ENCODE results near the gene RAET1G.
A peak's percentile ranks its signal among the peaks of the same experiment; 100 is the strongest.
"Not testable (repeated sequence)": the region's sequence is repeated elsewhere in the genome, so short reads cannot be mapped to it uniquely, and the experiment has no call there.

Gene RAET1G

DNA sequence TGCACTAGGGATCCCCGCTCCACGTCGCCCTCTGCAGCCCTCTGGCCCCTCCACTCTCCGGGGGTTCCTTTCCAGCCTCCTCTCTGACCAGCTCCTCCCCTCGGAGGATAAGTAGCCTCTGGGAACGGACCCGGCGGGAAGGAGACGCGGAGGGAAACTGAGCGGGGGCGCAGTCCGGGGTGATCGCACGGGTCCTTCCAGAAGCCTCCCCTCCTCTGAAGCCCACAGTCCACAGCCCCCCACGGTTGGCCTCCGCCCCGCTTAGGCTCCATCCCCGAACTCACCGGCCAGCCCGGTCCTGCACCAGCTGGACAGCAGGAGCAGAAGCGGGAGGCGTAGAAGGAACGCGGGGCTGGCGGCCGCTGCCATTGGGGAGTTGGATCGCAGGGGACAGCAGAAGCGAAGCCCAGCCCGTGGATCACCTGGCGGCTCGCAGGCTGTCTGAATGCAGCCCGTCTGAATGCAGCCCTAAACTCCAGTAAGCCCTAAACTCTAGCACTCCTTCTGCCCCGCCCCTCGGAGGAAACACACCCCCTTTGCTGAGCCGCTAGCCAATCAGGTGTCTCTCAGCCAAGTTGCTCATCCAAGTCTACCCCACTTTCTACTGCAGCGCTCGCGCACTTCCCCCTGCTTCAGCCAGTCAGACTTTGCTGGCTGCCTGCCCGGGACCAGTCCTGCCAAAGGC is at the start of gene RAET1G:
Gene RAET1G, minus strand, starts transcription at position 480 of the 685 bp plus-strand sequence. Its CDS starts 111 bp downstream, at position 369.
- peak; percentile 90 for ATAC-seq (ENCODE audit: low read depth)
- DNase-seq (ENCODE audit: low spot score): peak; percentile 94
- Histone ChIP-seq H3K27me3 (ENCODE audit: insufficient read depth, poor library complexity, severe bottlenecking) (no peaks in the 10 kb centered on the region), H3K4me1 (ENCODE audit: insufficient read depth, poor library complexity, severe bottlenecking) (peaks cover 6% of the 10 kb centered on the region), H3K36me3 (ENCODE audit: low read depth) (no peaks in the 10 kb centered on the region), H3K9me3 (ENCODE audit: severe bottlenecking) (no peaks in the 10 kb centered on the region), H3K27ac (ENCODE audit: poor library complexity, severe bottlenecking) (no peak within 1 kb of the TSS), H3K4me3 (ENCODE audit: severe bottlenecking) (peak within 1 kb of the TSS; percentile 38)
- TF ChIP-seq, protein P1, sequence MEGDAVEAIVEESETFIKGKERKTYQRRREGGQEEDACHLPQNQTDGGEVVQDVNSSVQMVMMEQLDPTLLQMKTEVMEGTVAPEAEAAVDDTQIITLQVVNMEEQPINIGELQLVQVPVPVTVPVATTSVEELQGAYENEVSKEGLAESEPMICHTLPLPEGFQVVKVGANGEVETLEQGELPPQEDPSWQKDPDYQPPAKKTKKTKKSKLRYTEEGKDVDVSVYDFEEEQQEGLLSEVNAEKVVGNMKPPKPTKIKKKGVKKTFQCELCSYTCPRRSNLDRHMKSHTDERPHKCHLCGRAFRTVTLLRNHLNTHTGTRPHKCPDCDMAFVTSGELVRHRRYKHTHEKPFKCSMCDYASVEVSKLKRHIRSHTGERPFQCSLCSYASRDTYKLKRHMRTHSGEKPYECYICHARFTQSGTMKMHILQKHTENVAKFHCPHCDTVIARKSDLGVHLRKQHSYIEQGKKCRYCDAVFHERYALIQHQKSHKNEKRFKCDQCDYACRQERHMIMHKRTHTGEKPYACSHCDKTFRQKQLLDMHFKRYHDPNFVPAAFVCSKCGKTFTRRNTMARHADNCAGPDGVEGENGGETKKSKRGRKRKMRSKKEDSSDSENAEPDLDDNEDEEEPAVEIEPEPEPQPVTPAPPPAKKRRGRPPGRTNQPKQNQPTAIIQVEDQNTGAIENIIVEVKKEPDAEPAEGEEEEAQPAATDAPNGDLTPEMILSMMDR (IDR thresholded peaks at IDR 0.05; ENCODE audit: poor library complexity, severe bottlenecking): no peak

DNA sequence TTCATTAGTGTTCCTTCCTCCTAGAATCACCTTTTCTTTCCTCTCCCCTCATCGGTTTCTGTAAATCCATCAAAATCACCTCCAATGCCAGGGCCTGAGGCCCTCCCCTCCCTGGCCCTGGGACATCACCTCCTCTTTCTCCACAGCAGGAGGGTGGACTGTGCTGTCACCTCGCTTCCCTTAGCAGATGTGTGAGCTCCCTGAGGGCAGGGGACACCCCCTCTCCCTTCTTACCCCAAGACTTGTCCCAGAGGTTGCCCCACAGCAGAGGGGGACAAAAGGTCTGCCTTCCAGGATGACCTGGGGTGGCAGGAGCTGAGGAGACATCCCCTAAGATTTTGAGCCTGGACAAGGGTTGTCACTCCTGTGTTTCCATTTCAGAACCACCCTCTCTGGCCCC is 46.7 kb upstream of the RAET1G start:
- ATAC-seq (ENCODE audit: low read depth) (no peak), DNase-seq (ENCODE audit: low spot score) (no peak)
- TF ChIP-seq, protein P1 (IDR thresholded peaks at IDR 0.05; ENCODE audit: poor library complexity, severe bottlenecking): no peak
- Histone ChIP-seq H3K4me1 (ENCODE audit: insufficient read depth, poor library complexity, severe bottlenecking) (no peaks in the 10 kb centered on the region), H3K27me3 (ENCODE audit: insufficient read depth, poor library complexity, severe bottlenecking) (peaks cover 12% of the 10 kb centered on the region), H3K4me3 (ENCODE audit: severe bottlenecking) (no peak overlapping the region), H3K9me3 (ENCODE audit: severe bottlenecking) (no peaks in the 10 kb centered on the region), H3K36me3 (ENCODE audit: low read depth) (no peaks in the 10 kb centered on the region), H3K27ac (ENCODE audit: poor library complexity, severe bottlenecking) (no peak overlapping the region)

GRCh38 chr6:149968909-149969308 is 46.0 kb upstream of the RAET1G start:
- not testable (repeated sequence) for H3K36me3 ChIP-seq (ENCODE audit: low read depth); H3K27ac ChIP-seq (ENCODE audit: poor library complexity, severe bottlenecking); H3K4me1 ChIP-seq (ENCODE audit: insufficient read depth, poor library complexity, severe bottlenecking); H3K4me3 ChIP-seq (ENCODE audit: severe bottlenecking); DNase-seq (ENCODE audit: low spot score); H3K9me3 ChIP-seq (ENCODE audit: severe bottlenecking); ATAC-seq (ENCODE audit: low read depth)
- peaks cover 19% of the 10 kb centered on the region for H3K27me3 ChIP-seq (ENCODE audit: insufficient read depth, poor library complexity, severe bottlenecking)

GRCh38 chr6:149967999-149968398 is 45.1 kb upstream of the RAET1G start:
- peaks cover 20% of the 10 kb centered on the region for H3K27me3 ChIP-seq (ENCODE audit: insufficient read depth, poor library complexity, severe bottlenecking)
- not testable (repeated sequence) for H3K27ac ChIP-seq (ENCODE audit: poor library complexity, severe bottlenecking); DNase-seq (ENCODE audit: low spot score); H3K4me3 ChIP-seq (ENCODE audit: severe bottlenecking); H3K9me3 ChIP-seq (ENCODE audit: severe bottlenecking); ATAC-seq (ENCODE audit: low read depth); H3K36me3 ChIP-seq (ENCODE audit: low read depth); H3K4me1 ChIP-seq (ENCODE audit: insufficient read depth, poor library complexity, severe bottlenecking)

DNA sequence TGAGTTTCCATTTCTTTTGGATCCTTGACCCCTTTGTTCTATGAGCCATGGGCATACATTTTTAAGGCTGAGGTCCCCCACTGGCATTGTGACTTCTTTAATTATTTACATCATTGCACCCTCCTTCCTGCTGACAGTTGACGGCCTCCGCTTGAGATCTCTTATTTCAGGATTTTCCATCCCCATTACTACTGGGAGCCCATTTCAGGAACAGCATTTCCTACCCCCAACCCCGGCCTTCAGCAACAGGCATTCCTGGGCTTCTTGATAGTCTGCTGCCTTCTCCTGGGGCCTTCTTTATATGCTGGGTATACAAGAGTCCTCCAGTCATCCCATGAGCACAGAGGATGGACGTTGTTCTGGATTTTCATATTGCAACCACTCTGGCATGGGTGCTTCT is 44.7 kb upstream of the RAET1G start:
- H3K4me3 ChIP-seq (ENCODE audit: severe bottlenecking): no peak overlapping the region
- no peaks in the 10 kb centered on the region for H3K36me3 ChIP-seq (ENCODE audit: low read depth)
- peaks cover 20% of the 10 kb centered on the region for H3K27me3 ChIP-seq (ENCODE audit: insufficient read depth, poor library complexity, severe bottlenecking)
- TF ChIP-seq, protein P1 (IDR thresholded peaks at IDR 0.05; ENCODE audit: poor library complexity, severe bottlenecking): no peak
- DNase-seq (ENCODE audit: low spot score): no peak
- no peak overlapping the region for H3K27ac ChIP-seq (ENCODE audit: poor library complexity, severe bottlenecking)
- peaks cover 4% of the 10 kb centered on the region for H3K4me1 ChIP-seq (ENCODE audit: insufficient read depth, poor library complexity, severe bottlenecking)
- ATAC-seq (ENCODE audit: low read depth): no peak
- H3K9me3 ChIP-seq (ENCODE audit: severe bottlenecking): no peaks in the 10 kb centered on the region

DNA sequence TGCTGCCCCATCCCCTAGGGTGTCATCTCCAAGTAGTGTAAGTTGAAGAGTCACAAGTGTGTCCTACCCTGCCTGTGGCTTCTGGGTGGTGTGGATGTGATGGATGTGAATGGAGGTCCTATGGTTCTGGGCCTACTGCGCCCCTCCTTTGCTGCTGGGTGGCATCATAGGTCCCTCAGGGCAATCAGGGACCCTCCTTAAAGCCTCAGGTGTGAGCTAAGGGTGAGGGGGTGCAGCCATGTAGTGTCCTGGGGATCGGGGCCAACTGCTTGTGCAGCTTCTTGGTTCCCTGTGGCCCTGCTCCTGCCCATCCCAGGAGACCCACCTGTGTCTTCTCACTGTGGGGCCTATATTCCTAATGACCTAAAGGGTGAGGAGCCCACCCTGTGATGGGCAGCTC is 43.4 kb upstream of the RAET1G start:
- not testable (repeated sequence) for H3K36me3 ChIP-seq (ENCODE audit: low read depth); H3K27ac ChIP-seq (ENCODE audit: poor library complexity, severe bottlenecking); DNase-seq (ENCODE audit: low spot score); H3K4me1 ChIP-seq (ENCODE audit: insufficient read depth, poor library complexity, severe bottlenecking); ATAC-seq (ENCODE audit: low read depth); H3K9me3 ChIP-seq (ENCODE audit: severe bottlenecking); H3K4me3 ChIP-seq (ENCODE audit: severe bottlenecking)
- peaks cover 20% of the 10 kb centered on the region for H3K27me3 ChIP-seq (ENCODE audit: insufficient read depth, poor library complexity, severe bottlenecking)
